GM12873 (cell line): ENCODE data around the gene CFAP161.

Experiments
- TF ChIP-seq, protein P1 (sequence below): IDR thresholded peaks from 2 replicates; pipeline ENCODE4 v1.5.1; 2012; ENCODE audit warnings: low read depth, mild to moderate bottlenecking, moderate library complexity, low read length, control low read depth; ENCODE audit not compliant: insufficient read depth; ENCODE audit errors: missing control alignments

Gene CFAP161

GRCh38 chr15:81189583-81190283 is 55.7 kb downstream of the CFAP161 start:
- TF ChIP-seq, protein P1, sequence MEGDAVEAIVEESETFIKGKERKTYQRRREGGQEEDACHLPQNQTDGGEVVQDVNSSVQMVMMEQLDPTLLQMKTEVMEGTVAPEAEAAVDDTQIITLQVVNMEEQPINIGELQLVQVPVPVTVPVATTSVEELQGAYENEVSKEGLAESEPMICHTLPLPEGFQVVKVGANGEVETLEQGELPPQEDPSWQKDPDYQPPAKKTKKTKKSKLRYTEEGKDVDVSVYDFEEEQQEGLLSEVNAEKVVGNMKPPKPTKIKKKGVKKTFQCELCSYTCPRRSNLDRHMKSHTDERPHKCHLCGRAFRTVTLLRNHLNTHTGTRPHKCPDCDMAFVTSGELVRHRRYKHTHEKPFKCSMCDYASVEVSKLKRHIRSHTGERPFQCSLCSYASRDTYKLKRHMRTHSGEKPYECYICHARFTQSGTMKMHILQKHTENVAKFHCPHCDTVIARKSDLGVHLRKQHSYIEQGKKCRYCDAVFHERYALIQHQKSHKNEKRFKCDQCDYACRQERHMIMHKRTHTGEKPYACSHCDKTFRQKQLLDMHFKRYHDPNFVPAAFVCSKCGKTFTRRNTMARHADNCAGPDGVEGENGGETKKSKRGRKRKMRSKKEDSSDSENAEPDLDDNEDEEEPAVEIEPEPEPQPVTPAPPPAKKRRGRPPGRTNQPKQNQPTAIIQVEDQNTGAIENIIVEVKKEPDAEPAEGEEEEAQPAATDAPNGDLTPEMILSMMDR: no peak

GRCh38 chr15:81190922-81191507 is 56.9 kb downstream of the CFAP161 start:
- TF ChIP-seq, protein P1: no peak

DNA sequence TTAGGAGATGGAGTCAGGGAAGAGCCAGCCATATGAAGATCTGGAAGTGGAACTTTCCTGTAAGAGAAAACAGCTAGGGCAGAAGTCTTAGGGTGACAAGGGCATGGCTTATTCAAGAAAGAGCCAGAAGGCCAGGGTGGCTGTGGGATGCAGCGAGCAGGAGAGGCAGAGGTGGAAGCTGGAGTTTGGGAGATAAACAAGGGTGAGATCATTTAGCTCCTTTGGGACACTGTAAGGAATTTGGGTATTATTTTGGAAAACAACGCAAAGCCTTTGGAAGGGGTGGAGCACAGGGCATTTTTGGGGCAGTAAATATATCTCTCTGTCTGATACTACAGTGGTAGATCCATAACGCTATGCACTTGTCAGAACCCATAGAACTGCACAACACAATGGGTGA is 57.6 kb downstream of the CFAP161 start:
- TF ChIP-seq, protein P1: no peak

DNA sequence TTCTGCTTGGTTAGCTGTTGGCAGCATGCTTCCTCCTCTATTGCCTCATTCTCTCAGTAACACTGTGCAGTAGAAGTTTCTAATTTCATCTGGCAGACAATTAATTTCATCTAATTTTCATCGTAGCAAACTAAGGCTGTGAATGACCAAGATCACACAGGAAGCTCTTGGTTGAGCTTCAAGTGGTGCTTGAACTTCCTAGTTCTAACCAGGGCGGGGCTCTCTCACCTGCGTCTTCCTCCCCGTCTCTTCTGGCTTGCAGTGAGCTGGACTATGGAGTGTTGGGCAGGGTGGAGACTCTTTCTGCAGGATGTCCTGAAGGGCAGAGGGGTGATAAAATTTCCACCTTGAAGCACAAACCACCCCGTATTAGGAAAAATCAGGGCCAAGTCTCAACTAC is 60.7 kb downstream of the CFAP161 start:
- TF ChIP-seq, protein P1: no peak

GRCh38 chr15:81195339-81195864 is 61.3 kb downstream of the CFAP161 start:
- TF ChIP-seq, protein P1: no peak

GRCh38 chr15:81196576-81197254 is 62.6 kb downstream of the CFAP161 start, which contains the start of gene IL16:
TSS of gene IL16 (plus strand) at chr15:81196879. CDS start at chr15:81225400, 28,521 bp downstream.
- TF ChIP-seq, protein P1: no peak

DNA sequence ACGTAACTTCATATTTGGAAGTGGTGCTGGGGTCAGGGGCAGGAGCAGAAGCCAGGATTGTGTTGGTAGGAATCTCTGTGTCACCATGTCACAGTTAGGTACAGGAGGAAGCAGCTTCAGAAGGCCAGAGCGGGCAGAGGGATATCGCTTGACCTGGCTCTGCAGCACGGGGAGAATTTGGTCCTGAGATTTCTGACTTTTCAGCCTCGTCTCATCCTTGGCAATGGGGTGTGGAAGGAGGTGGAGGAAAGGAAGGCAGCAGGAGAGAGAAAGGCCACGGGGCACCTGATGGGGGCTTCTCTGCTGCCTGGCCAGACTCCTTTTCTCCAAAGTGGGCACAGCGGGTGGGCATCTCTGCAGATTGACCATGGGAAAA is 63.2 kb downstream of the CFAP161 start:
- TF ChIP-seq, protein P1: no peak
